Kidney (tissue), 14 donors: ENCODE results near the gene GABPB1. TPM values are rescaled to one million over a fixed set of nuclear protein-coding genes. Genes with fewer than 3 reads are reported as not detected.

ENCODE experiments used
- DNase-seq, 5 donors: peaks; one replicate each; pipeline ENCODE4 v3.0.0-alpha.2; 2013 to 2020
- FAIRE-seq: peaks from 2 replicates; lab custom pipeline; 2012; peaks lifted over from hg19 to GRCh38; lab: Jason Lieb, UNC
- H3K27ac ChIP-seq, 2 donors: one replicate each; pipeline ENCODE4 v1.7.0; 2013; ENCODE audit warnings: low read depth in 2 of 2, low read length in 2 of 2, inconsistent platforms in 1 of 2
- H3K27me3 ChIP-seq: one replicate; pipeline ENCODE4 v1.7.1; 2013; ENCODE audit warnings: low read length, inconsistent platforms; ENCODE audit not compliant: control insufficient read depth, insufficient read depth
- H3K36me3 ChIP-seq, 3 donors: one replicate each; pipeline versions ENCODE4 v1.7.0 to v1.7.1; 2013; ENCODE audit warnings: low read length in 3 of 3, control low read depth in 1 of 3, inconsistent platforms in 1 of 3; ENCODE audit not compliant: insufficient read depth in 3 of 3, control insufficient read depth in 2 of 3
- H3K4me1 ChIP-seq, 3 donors: one replicate each; pipeline versions ENCODE4 v1.7.0 to v1.7.1; 2013; ENCODE audit warnings: low read length in 3 of 3, inconsistent platforms in 1 of 3, low read depth in 1 of 3; ENCODE audit not compliant: control insufficient read depth in 2 of 3, insufficient read depth in 2 of 3
- H3K4me3 ChIP-seq, 3 donors: one replicate each; pipeline versions ENCODE4 v1.7.0 to v1.8.1; 2013; ENCODE audit warnings: low read length in 3 of 3, control low read depth in 1 of 3, inconsistent platforms in 1 of 3
- H3K9ac ChIP-seq, 3 donors: one replicate each; pipeline versions ENCODE4 v1.7.0 to v1.7.1; 2013; ENCODE audit warnings: low read length in 3 of 3, control low read depth in 1 of 3, inconsistent platforms in 1 of 3
- H3K9me3 ChIP-seq, 3 donors: one replicate each; pipeline versions ENCODE4 v1.7.0 to v1.7.1; 2013; ENCODE audit warnings: low read length in 3 of 3, control low read depth in 1 of 3, inconsistent platforms in 1 of 3; ENCODE audit not compliant: control insufficient read depth in 2 of 3, insufficient read depth in 1 of 3
- CTCF ChIP-seq: IDR thresholded peaks from 3 replicates; pipeline ENCODE4 v1.5.1; 2012; ENCODE audit warnings: mild to moderate bottlenecking, moderate library complexity, borderline replicate concordance; ENCODE audit not compliant: insufficient read depth; ENCODE audit errors: extremely low read depth
- intact Hi-C: fragments of 100-400 bp; cut with DNase I; formaldehyde crosslinking; loops from one replicate; pipeline ENCODE4 v1.11.1; 2022
- polyA plus RNA-seq: library from polyadenylated mRNA; stranded (reverse); fragments of 350-450 nt; fragmentation: Illumina TruSeq; extraction: RNeasy Lipid Tissue Mini Kit (QIAGEN cat#74804); gene quantifications from one replicate; pipeline ENCODE4 v1.2.3, GENCODE V29; 2014; ENCODE audit warnings: low read depth, low replicate concordance; ENCODE audit not compliant: insufficient read depth
- total RNA-seq: library from RNA; stranded (reverse); fragmentation: NEBNext Ultra II Directional; extraction: Animal tissue kit (Norgen Biotek cat#: 25700); gene quantifications from one replicate; pipeline ENCODE4 v1.2.1, GENCODE V29; 2021
- donor health status: control.
- donor health status: control.
- donor health status: control.
- donor health status: control.
- donor health status: control.
- donor health status: DM: yes; HTN: yes; CAD: no.
- donor health status: Normal renal cell carcinoma (clear cell type).

The GABPB1 gene
- total and polyA plus RNA-seq, 2 donors from 2014 or later = 6.2 to 20.6 TPM

- Histone ChIP-seq H3K9me3 (no peaks in the 10 kb centered on the region), H3K4me3 (no peak overlapping the region), H3K4me1 (peaks cover 5 to 12% (median 10%) of the 10 kb centered on the region in 3 donors), H3K27me3 (no peaks in the 10 kb centered on the region), H3K36me3 (no peaks in the 10 kb centered on the region), H3K27ac (no peak overlapping the region), H3K9ac (no peak overlapping the region)
- DNase-seq (no peak), FAIRE-seq (no peak)
- intact Hi-C loops = no loop called here
- TF ChIP-seq CTCF = no peak
Observed at GRCh38 chr15:50350621-50351020, 4.4 kb downstream of the GABPB1 start.

GRCh38 chr15:50345298-50345697 lies 9.7 kb downstream of the GABPB1 start:
- H3K9ac ChIP-seq = no peak overlapping the region
- no peak overlapping the region for H3K27ac ChIP-seq
- FAIRE-seq (no peak), DNase-seq (no peak)
- H3K27me3 ChIP-seq = no peaks in the 10 kb centered on the region
- no peak overlapping the region for H3K4me3 ChIP-seq
- no peaks in the 10 kb centered on the region for H3K9me3 ChIP-seq
- no peak for TF ChIP-seq CTCF
- H3K36me3 ChIP-seq = no peaks in the 10 kb centered on the region
- no peaks in the 10 kb centered on the region for H3K4me1 ChIP-seq
- intact Hi-C loops = no loop called here

- DNase-seq = no peak
- no peak overlapping the region for H3K9ac ChIP-seq
- H3K27me3 ChIP-seq = no peaks in the 10 kb centered on the region
- H3K27ac ChIP-seq = no peak overlapping the region
- no peaks in the 10 kb centered on the region for H3K36me3 ChIP-seq
- no peaks in the 10 kb centered on the region for H3K4me1 ChIP-seq
- intact Hi-C loops = no loop called here
- no peak overlapping the region for H3K4me3 ChIP-seq
- no peaks in the 10 kb centered on the region for H3K9me3 ChIP-seq
- FAIRE-seq = no peak
- TF ChIP-seq CTCF = no peak
Observed at GRCh38 chr15:50344006-50344464, 11.0 kb downstream of the GABPB1 start.

- intact Hi-C loops = no loop called here
Observed at GRCh38 chr15:50341616-50342136, 13.3 kb downstream of the GABPB1 start.

More at GRCh38 chr15:50341616-50342136, 13.3 kb downstream of the GABPB1 start:
- H3K27me3 ChIP-seq = no peaks in the 10 kb centered on the region
- no peak for TF ChIP-seq CTCF
- DNase-seq = no peak
- no peaks in the 10 kb centered on the region for H3K9me3 ChIP-seq
- FAIRE-seq = no peak
- no peaks in the 10 kb centered on the region for H3K36me3 ChIP-seq
- no peaks in the 10 kb centered on the region for H3K4me1 ChIP-seq
- no peak overlapping the region for H3K27ac ChIP-seq
- H3K9ac ChIP-seq = no peak overlapping the region
- H3K4me3 ChIP-seq = no peak overlapping the region
